Measurements from ENCODE around the gene ZRANB1.

The ZRANB1 gene

DNA sequence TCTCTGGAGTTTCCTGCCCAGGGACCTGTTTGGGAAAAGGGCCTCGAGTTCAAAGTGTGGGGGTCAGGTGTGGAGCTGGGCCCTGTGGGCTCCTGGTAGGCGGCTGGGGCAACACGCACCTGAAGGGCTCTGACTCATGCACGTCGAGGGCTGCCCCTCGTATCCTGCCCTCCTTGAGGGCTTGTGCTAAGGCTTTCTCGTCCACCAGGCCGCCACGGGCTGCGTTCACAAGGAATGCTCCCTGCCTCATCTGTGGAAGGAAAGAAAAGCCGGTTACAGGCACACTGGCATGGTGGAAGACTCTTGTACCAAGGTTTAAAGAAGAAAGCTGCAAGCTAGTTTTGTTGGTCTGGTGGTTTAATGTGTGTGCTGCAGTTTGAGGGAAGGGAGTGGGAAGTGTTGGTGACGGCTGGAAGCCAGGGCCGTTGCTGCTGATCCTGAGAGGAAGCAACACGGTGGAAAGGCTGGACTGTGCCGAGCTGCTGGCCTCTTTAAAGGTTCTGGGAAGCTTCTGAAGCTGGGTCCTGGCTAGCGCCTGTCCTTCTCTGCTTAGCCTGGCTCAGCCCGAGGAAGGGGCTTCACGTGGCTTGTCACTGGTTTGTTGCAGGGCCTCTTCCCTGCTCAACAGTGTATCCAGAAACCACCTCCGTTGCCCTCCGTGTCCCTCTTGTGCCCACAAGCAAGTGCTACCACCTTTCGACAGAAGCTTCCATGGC lies 52.0 kb downstream of the ZRANB1 start:
- Mint-ChIP-seq H3K4me3 (no peak overlapping the region), H3K4me1 (no peaks in the 10 kb centered on the region), H3K27ac (peak overlapping the region; percentile 88), H3K9me3 (no peaks in the 10 kb centered on the region), H3K36me3 (ENCODE audit: low read depth) (peaks cover 79% of the 10 kb centered on the region), H3K27me3 (ENCODE audit: low read depth, poor library complexity) (no peaks in the 10 kb centered on the region)
- TF ChIP-seq CTCF (IDR thresholded peaks at IDR 0.05) = no peak
- no peak for DNase-seq

- no peaks in the 10 kb centered on the region for H3K27me3 Mint-ChIP-seq (ENCODE audit: low read depth, poor library complexity)
- peak overlapping the region; percentile 88 for H3K27ac Mint-ChIP-seq
- H3K4me1 Mint-ChIP-seq = no peaks in the 10 kb centered on the region
- TF ChIP-seq CTCF (IDR thresholded peaks at IDR 0.05) = no peak
- no peak for DNase-seq
- no peak overlapping the region for H3K4me3 Mint-ChIP-seq
- H3K9me3 Mint-ChIP-seq = no peaks in the 10 kb centered on the region
- peaks cover 70% of the 10 kb centered on the region for H3K36me3 Mint-ChIP-seq (ENCODE audit: low read depth)
Measured at GRCh38 chr10:124994573-124995473, 52.9 kb downstream of the ZRANB1 start.

DNA sequence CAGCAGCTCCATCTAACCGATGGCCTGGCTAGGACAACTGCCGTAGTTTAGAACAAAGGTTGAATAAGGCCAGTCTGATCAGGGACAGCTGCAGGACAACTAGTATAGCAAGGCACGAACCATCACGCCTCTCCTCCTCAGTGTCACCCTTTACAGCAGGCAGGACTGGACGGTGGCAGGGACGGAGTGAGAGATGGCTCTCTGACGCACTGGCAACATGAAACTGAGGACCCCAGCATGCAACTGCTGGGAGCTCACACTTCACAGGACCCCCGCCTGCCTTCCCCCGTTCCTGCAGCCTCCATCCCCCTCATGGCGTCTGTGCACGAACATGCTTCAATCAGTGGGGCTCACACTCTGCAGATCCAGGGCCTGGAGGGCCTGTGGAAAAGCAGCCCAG lies 53.7 kb downstream of the ZRANB1 start:
- H3K4me3 Mint-ChIP-seq = no peak overlapping the region
- H3K9me3 Mint-ChIP-seq = no peaks in the 10 kb centered on the region
- H3K36me3 Mint-ChIP-seq (ENCODE audit: low read depth) = peaks cover 69% of the 10 kb centered on the region
- H3K27ac Mint-ChIP-seq = peak overlapping the region; percentile 97
- H3K27me3 Mint-ChIP-seq (ENCODE audit: low read depth, poor library complexity) = no peaks in the 10 kb centered on the region
- DNase-seq = no peak
- no peaks in the 10 kb centered on the region for H3K4me1 Mint-ChIP-seq
- TF ChIP-seq CTCF (IDR thresholded peaks at IDR 0.05) = no peak

DNA sequence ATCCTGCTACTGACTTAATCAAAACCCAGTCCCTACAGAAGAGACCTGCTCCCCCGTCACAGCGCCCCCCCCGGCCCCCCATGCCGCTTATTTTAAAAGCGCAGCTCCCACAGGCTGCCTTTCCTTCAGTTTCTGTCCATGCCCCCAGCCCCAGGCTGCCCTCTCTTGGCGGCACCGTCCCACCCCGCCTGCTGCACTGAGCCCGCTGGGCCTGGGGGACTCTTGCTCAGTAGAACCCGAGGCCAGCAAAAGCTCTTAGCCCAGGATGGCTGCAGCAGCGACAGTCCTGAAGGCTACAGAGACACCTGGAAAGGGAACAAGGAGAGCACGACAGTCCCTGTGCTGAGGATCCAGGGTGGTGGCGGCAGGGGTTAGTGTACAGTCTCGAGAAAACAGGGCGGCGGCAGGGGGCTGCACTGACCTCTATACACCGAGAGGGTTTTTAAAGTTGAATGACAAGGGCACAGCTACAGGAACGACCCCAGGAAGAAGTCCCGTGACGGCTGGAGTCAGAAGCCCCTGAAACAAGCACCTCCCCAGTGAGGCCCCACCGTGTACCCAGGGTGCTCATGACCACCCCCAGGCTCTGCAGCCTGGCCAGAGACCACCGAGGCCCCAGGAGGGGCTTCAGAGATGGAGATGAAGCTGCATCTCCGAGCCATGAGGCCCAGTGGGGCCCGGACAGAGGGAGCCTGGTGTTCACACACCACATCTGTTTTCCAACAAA lies 54.4 kb downstream of the ZRANB1 start:
- Mint-ChIP-seq H3K27me3 (ENCODE audit: low read depth, poor library complexity) (no peaks in the 10 kb centered on the region), H3K9me3 (no peaks in the 10 kb centered on the region), H3K4me3 (no peak overlapping the region), H3K36me3 (ENCODE audit: low read depth) (peaks cover 67% of the 10 kb centered on the region), H3K4me1 (no peaks in the 10 kb centered on the region), H3K27ac (peak overlapping the region; percentile 97)
- no peak for TF ChIP-seq CTCF (IDR thresholded peaks at IDR 0.05)
- DNase-seq = no peak

- Mint-ChIP-seq H3K27ac (peak overlapping the region; percentile 61), H3K9me3 (no peaks in the 10 kb centered on the region), H3K36me3 (ENCODE audit: low read depth) (peaks cover 62% of the 10 kb centered on the region), H3K4me3 (no peak overlapping the region), H3K27me3 (ENCODE audit: low read depth, poor library complexity) (no peaks in the 10 kb centered on the region), H3K4me1 (no peaks in the 10 kb centered on the region)
- TF ChIP-seq CTCF (IDR thresholded peaks at IDR 0.05) = no peak
- no peak for DNase-seq
Measured at GRCh38 chr10:124996854-124997215, 54.9 kb downstream of the ZRANB1 start.

Measured in nephron progenitor cell (in vitro differentiated cells).